Endothelial cell of umbilical vein (primary cell): ENCODE measurements around the gene SMIM21. TPM values are rescaled to one million over a fixed set of nuclear protein-coding genes. Genes with fewer than 3 reads are reported as not detected.

Source experiments
- BruUV-seq: library from RNA; stranded (reverse); fragments of 400-500 nt; replicated peaks from 2 replicates; lab custom pipeline; 2021; lab: Mats Ljungman, UMichigan
- CTCF ChIA-PET: fragments of 300-600, 350-600 bp; sonication (Branson Sonifier 250); formaldehyde crosslinking; loops from one replicate; lab custom pipeline; 2021; ENCODE audit warnings: antibody characterized with exemption, inconsistent platforms; lab: Charles Lee
- POLR2A ChIA-PET: fragments of 300-600, 350-600 bp; sonication (Branson Sonifier 250); formaldehyde crosslinking; loops from one replicate; lab custom pipeline; 2021; ENCODE audit warnings: antibody characterized with exemption, inconsistent platforms; lab: Charles Lee
- DNase-seq: peaks from one replicate; pipeline ENCODE4 v3.0.0-alpha.2; 2011; ENCODE audit warnings: low read depth, low spot score
- FAIRE-seq: peaks from 2 replicates; lab custom pipeline; 2011; peaks lifted over from hg19 to GRCh38; lab: Jason Lieb, UNC
- H2AFZ ChIP-seq: 2 replicates; pipeline ENCODE4 v1.6.0; 2012; ENCODE audit warnings: low read depth, low read length, control low read depth, inconsistent platforms
- H3K27ac ChIP-seq: 2 replicates; pipeline ENCODE4 v1.5.1; 2011; ENCODE audit warnings: low read depth, mild to moderate bottlenecking, control low read depth, low read length, moderate library complexity; ENCODE audit not compliant: insufficient read depth
- H3K27me3 ChIP-seq, 2 experiments: 2 replicates each; pipeline versions ENCODE4 v1.6.0 to v1.6.1; 2011; ENCODE audit warnings: low read length in 2 of 2, mixed read lengths in 1 of 2; ENCODE audit not compliant: control insufficient read depth in 2 of 2, insufficient read depth in 2 of 2
- H3K36me3 ChIP-seq, 2 experiments: 2 replicates in 1 of 2; 3 replicates in 1 of 2; pipeline ENCODE4 v1.5.1; 2011; ENCODE audit warnings: low read length in 2 of 2, mild to moderate bottlenecking in 1 of 2, moderate library complexity in 1 of 2; ENCODE audit not compliant: control insufficient read depth in 2 of 2, insufficient read depth in 2 of 2; ENCODE audit errors: extremely low read depth in 1 of 2
- H3K4me1 ChIP-seq: 3 replicates; pipeline ENCODE4 v1.5.1; 2011; ENCODE audit warnings: mild to moderate bottlenecking, low read length; ENCODE audit not compliant: control insufficient read depth, insufficient read depth; ENCODE audit errors: extremely low read depth
- H3K4me2 ChIP-seq: 2 replicates; pipeline ENCODE4 v1.6.1; 2011; ENCODE audit warnings: low read length, control low read depth, mixed read lengths; ENCODE audit not compliant: insufficient read depth
- H3K4me3 ChIP-seq, 3 experiments: fragments of 200-600 bp in 1 of 3; sonication (generic), shearing (Covaris generic) in 1 of 3; replicated peaks in 1 of 3; 2 replicates each; pipeline ENCODE4 v1.5.1; 2011 to 2016; ENCODE audit warnings: control low read depth in 3 of 3, low read length in 3 of 3, mild to moderate bottlenecking in 2 of 3, inconsistent platforms in 1 of 3, low read depth in 1 of 3, moderate library complexity in 1 of 3; ENCODE audit not compliant: insufficient read depth in 1 of 3
- H3K79me2 ChIP-seq: 2 replicates; pipeline ENCODE4 v1.6.0; 2012; ENCODE audit warnings: low read length, inconsistent platforms; ENCODE audit not compliant: control insufficient read depth, insufficient read depth
- H3K9ac ChIP-seq: replicated peaks from 2 replicates; pipeline ENCODE3; 2011; ENCODE audit warnings: low read length, control low read depth; ENCODE audit not compliant: insufficient read depth; ENCODE audit errors: extremely low read depth
- H3K9me1 ChIP-seq: replicated peaks from 3 replicates; pipeline ENCODE4 v1.6.0; 2011; ENCODE audit warnings: mild to moderate bottlenecking, low read length; ENCODE audit not compliant: control insufficient read depth, insufficient read depth; ENCODE audit errors: extremely low read depth
- H3K9me3 ChIP-seq: replicated peaks from 2 replicates; pipeline ENCODE4 v1.5.1; 2012; ENCODE audit warnings: low read length, inconsistent platforms; ENCODE audit not compliant: control insufficient read depth, insufficient read depth
- H4K20me1 ChIP-seq: replicated peaks from 2 replicates; pipeline ENCODE3; 2011; ENCODE audit warnings: mild to moderate bottlenecking, low read length; ENCODE audit not compliant: control insufficient read depth, insufficient read depth; ENCODE audit errors: extremely low read depth
- CTCF ChIP-seq, 2 donors: IDR thresholded peaks; 1 replicate in 1 of 2; 2 replicates in 1 of 2; pipeline ENCODE4 v1.5.1; 2011; ENCODE audit warnings: low read length in 2 of 2, mild to moderate bottlenecking in 2 of 2, moderate library complexity in 2 of 2, control low read depth in 1 of 2, inconsistent platforms in 1 of 2, low read depth in 1 of 2; ENCODE audit not compliant: insufficient read depth in 1 of 2; ENCODE audit errors: extremely low read depth in 1 of 2
- EZH2 ChIP-seq: IDR thresholded peaks from 2 replicates; pipeline ENCODE4 v1.6.1; 2012; ENCODE audit warnings: borderline replicate concordance, low read depth, mild to moderate bottlenecking, moderate library complexity, low read length, inconsistent platforms; ENCODE audit not compliant: severe bottlenecking
- FOS ChIP-seq: IDR thresholded peaks from 2 replicates; pipeline ENCODE4 v1.6.1; 2011; ENCODE audit warnings: mild to moderate bottlenecking, low read length, moderate library complexity, borderline replicate concordance; ENCODE audit not compliant: insufficient read depth
- GATA2 ChIP-seq: IDR thresholded peaks from 2 replicates; pipeline ENCODE4 v1.7.0; 2011; ENCODE audit warnings: low read depth, mild to moderate bottlenecking, moderate library complexity, mixed read lengths, low read length; ENCODE audit not compliant: insufficient read length, insufficient read depth
- JUN ChIP-seq: IDR thresholded peaks from 2 replicates; pipeline ENCODE4 v1.6.1; 2011; ENCODE audit warnings: borderline replicate concordance, low read depth; ENCODE audit not compliant: insufficient read length, insufficient read depth
- MAX ChIP-seq: IDR thresholded peaks from 2 replicates; pipeline ENCODE4 v1.6.1; 2011; ENCODE audit not compliant: insufficient read depth, insufficient read length
- MYC ChIP-seq: IDR thresholded peaks from one replicate; pipeline ENCODE4 v1.6.1; 2011; ENCODE audit warnings: mild to moderate bottlenecking, low read depth, low read length
- POLR2A ChIP-seq: IDR thresholded peaks from 2 replicates; pipeline ENCODE4 v1.6.1; 2012; ENCODE audit warnings: low read depth, mild to moderate bottlenecking, control low read depth, low read length
- POLR2AphosphoS5 ChIP-seq: IDR thresholded peaks from 2 replicates; pipeline ENCODE4 v1.6.1; 2012; ENCODE audit warnings: low read depth, mild to moderate bottlenecking, control low read depth, low read length, moderate library complexity; ENCODE audit not compliant: insufficient read depth
- dilution Hi-C: fragments of 300-500 bp; cut with MboI; formaldehyde crosslinking; loops from one replicate; pipeline ENCODE4 v1.15.0; 2019; ENCODE audit warnings: low sequenced_read_pairs; ENCODE audit not compliant: extremely low pct_ligation_motif_present
- intact Hi-C: fragments of 100-400 bp; cut with micrococcal nuclease; formaldehyde crosslinking; loops from one replicate; pipeline ENCODE4 v1.10.0; 2022
- polyA plus RNA-seq, 4 experiments: library from polyadenylated mRNA; depleted of rRNA in 3 of 4; stranded (reverse) in 3 of 4; unstranded in 1 of 4; fragments of >200 nt; gene quantifications; 2 replicates each; pipeline versions ENCODE4 v1.2.1 to v1.2.3, GENCODE V29; 2011 to 2012; ENCODE audit warnings: missing spikeins in 1 of 4
- total RNA-seq: library from RNA; stranded (reverse); gene quantifications from 2 replicates; pipeline ENCODE4 v1.2.3, GENCODE V29; 2021

The SMIM21 gene
- total and polyA plus RNA-seq, 2 donors (not counting 3 experiments of a cell fraction or from before 2014, with no cell fraction given) = not detected

- Histone ChIP-seq H3K4me2 (no peak overlapping the region), H3K4me3 (no peak overlapping the region), H3K79me2 (no peaks in the 10 kb centered on the region), H3K4me1 (peaks cover 2% of the 10 kb centered on the region), H4K20me1 (no peaks in the 10 kb centered on the region), H3K9me1 (no peaks in the 10 kb centered on the region), H2AFZ (no peak overlapping the region), H3K27ac (no peak overlapping the region), H3K9me3 (no peaks in the 10 kb centered on the region), H3K27me3 (peaks cover 1 to 3% of the 10 kb centered on the region in 2 experiments), H3K36me3 (no peaks in the 10 kb centered on the region), H3K9ac (no peak overlapping the region)
- TF ChIP-seq MYC (no peak), POLR2A (no peak)
- no peak for FAIRE-seq
- ChIA-PET POLR2A (no interaction called here), CTCF (no interaction called here)
- dilution Hi-C loops = no loop called here
- BruUV-seq = no TSS peak
- intact Hi-C loops = no loop called here
- DNase-seq = no peak
These were observed 23.4 kb upstream of the SMIM21 start for GRCh38 chr18:75450906-75451305.

GRCh38 chr18:75441896-75442295 is 14.4 kb upstream of the SMIM21 start:
- ChIA-PET CTCF (no interaction called here), POLR2A (no interaction called here)
- Histone ChIP-seq H2AFZ (no peak overlapping the region), H3K27me3 (no peaks in the 10 kb centered on the region), H3K27ac (no peak overlapping the region), H3K9me1 (no peaks in the 10 kb centered on the region), H4K20me1 (no peaks in the 10 kb centered on the region), H3K4me3 (no peak overlapping the region), H3K36me3 (no peaks in the 10 kb centered on the region), H3K9ac (no peak overlapping the region), H3K4me1 (no peaks in the 10 kb centered on the region), H3K79me2 (no peaks in the 10 kb centered on the region), H3K4me2 (no peak overlapping the region), H3K9me3 (no peaks in the 10 kb centered on the region)
- intact Hi-C loops (no loop called here), dilution Hi-C loops (no loop called here)
- TF ChIP-seq JUN (no peak), MYC (no peak), GATA2 (no peak), MAX (no peak), POLR2AphosphoS5 (no peak), FOS (no peak), EZH2 (no peak), CTCF (IDR thresholded peaks at IDR 0.05; ENCODE audit: extremely low read depth in 1 of 2, insufficient read depth in 1 of 2, low read depth in 1 of 2, low read length in 2 of 2) (no peak), POLR2A (no peak)
- DNase-seq (no peak), FAIRE-seq (no peak)
- no TSS peak for BruUV-seq
